Subcutaneous adipose tissue (tissue), 4 donors: Measurements from ENCODE around the gene MRGPRX2. TPM values are rescaled to one million over a fixed set of nuclear protein-coding genes. Genes with fewer than 3 reads are reported as not detected.

ENCODE experiments used
- total RNA-seq, 4 donors: library from RNA; depleted of rRNA; stranded (reverse); fragments of >200 nt; gene quantifications; one replicate each; pipeline ENCODE4 v1.1.0, GENCODE V29; 2016
- TF ChIP-seq, protein P1 (sequence below): fragments of 450-650 bp; IDR thresholded peaks from one replicate; pipeline ENCODE4 v1.5.1; 2016; ENCODE audit warnings: low read depth, mild to moderate bottlenecking, control low read depth, antibody characterized with exemption, moderate library complexity

Gene MRGPRX2
- total RNA-seq, 4 donors from 2014 or later = 0.17 to 0.66 TPM; not detected in 2

- TF ChIP-seq, protein P1, sequence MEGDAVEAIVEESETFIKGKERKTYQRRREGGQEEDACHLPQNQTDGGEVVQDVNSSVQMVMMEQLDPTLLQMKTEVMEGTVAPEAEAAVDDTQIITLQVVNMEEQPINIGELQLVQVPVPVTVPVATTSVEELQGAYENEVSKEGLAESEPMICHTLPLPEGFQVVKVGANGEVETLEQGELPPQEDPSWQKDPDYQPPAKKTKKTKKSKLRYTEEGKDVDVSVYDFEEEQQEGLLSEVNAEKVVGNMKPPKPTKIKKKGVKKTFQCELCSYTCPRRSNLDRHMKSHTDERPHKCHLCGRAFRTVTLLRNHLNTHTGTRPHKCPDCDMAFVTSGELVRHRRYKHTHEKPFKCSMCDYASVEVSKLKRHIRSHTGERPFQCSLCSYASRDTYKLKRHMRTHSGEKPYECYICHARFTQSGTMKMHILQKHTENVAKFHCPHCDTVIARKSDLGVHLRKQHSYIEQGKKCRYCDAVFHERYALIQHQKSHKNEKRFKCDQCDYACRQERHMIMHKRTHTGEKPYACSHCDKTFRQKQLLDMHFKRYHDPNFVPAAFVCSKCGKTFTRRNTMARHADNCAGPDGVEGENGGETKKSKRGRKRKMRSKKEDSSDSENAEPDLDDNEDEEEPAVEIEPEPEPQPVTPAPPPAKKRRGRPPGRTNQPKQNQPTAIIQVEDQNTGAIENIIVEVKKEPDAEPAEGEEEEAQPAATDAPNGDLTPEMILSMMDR = no peak
These were observed 32.5 kb downstream of the MRGPRX2 start for GRCh38 chr11:19027829-19028595.

DNA sequence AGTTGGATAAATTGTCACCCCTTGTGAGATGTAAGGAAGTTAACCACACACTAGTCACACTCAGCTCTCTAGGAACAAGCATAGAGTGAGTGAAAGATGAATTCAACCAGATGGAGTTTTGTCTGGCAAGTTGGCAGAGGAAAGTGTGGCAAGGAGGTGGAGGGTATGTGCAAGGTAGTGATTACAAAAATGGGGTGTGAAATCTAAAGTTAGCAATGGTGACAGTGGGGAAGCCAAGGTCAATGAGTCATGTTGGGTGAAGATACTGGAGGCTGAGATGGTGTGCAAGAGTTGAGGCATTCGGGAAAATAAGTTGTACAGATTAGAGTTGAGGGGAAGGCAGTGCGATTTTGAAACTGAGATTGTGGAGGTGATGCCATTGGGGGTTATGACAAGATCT lies 33.7 kb downstream of the MRGPRX2 start:
- TF ChIP-seq, protein P1 = no peak

GRCh38 chr11:19025481-19026406 lies 34.8 kb downstream of the MRGPRX2 start:
- TF ChIP-seq, protein P1 = no peak

DNA sequence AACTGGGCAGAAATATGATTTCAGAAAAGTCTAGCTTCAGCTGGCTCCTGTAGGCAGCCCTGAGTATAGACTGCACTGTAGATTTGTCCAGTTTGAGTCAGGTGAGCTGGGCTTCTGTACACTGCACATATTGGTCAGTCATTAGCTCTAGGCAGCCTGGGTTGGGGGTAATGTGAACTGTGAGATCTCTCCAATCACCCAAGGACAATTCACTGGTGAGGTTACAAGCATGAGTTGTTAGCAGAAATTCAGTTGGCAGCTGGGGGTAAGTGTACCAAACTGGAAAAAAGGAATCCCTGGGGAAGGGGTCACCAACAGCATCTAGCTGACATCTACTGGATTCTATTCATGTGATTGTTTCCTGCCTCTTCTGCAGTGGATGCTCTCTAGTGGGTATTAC lies 39.7 kb downstream of the MRGPRX2 start:
- TF ChIP-seq, protein P1 = no peak

DNA sequence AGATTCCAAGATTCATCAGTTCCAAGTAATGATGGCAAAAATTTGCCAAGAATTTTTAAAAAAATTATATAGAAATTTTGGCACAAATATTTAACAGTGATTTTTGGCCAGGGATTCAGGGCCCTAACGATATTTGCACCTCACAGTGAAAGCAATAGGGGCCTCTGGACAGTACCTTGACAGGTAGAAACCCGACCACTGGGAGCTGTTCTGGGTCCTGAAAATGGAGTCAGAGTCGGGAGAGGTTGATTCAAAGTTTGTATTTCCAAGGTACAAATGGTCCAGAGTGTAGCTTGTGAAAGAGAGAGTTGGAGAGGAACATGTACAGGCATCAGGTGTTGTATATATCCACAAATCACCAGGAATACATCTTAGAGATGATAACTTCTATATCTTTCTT lies 41.6 kb downstream of the MRGPRX2 start:
- TF ChIP-seq, protein P1 = no peak

DNA sequence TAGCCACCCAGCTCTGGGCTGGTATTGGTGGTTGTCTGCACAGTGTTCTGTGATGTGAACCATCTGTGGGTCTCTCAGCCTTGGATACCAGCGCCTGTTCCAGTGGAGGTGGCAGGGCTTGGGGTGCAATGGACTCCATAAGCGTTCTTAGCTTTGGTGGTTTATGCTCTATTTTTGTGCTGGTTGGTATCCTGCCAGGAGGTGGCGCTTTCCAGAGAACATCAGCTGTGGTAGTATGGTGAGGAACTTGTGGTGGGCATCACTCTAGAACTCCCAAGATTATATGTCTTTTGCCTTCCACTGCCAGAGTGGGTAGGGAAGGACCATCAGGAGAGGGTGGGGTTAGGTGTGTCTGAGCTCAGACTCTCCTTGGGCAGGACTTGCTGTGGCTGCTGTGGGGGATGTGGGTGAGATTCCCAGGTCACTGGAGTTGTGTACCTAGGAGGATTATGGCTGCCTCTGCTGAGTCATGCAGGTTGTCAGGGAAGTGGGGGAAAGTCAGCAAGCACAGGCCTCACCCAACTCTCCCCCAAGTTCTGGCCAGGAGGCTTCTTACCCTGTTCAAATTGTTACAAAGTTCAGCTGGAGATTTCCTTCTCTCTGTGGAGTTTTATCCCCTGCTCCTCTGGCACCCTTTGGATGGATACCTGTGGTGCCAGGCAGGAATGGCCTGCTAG lies 47.2 kb downstream of the MRGPRX2 start:
- TF ChIP-seq, protein P1 = no peak

GRCh38 chr11:19012636-19013035 lies 47.9 kb downstream of the MRGPRX2 start:
- TF ChIP-seq, protein P1 = no peak
